Stimulated activated CD4-positive, alpha-beta T cell treated with anti-CD3 and anti-CD28 coated beads, TNF-alpha, amount 100 ng/mL, for 24 hours (primary cell): Measurements from ENCODE around the gene MRPS16.
"Not testable (repeated sequence)": the region's sequence is repeated elsewhere in the genome, so short reads cannot be mapped to it uniquely, and the experiment has no call there.

Source experiments
- DNase-seq, 3 experiments: peaks; one replicate each; pipeline ENCODE4 v3.0.0-alpha.2; 2020; ENCODE audit warnings: low read depth in 3 of 3

Gene MRPS16

DNA sequence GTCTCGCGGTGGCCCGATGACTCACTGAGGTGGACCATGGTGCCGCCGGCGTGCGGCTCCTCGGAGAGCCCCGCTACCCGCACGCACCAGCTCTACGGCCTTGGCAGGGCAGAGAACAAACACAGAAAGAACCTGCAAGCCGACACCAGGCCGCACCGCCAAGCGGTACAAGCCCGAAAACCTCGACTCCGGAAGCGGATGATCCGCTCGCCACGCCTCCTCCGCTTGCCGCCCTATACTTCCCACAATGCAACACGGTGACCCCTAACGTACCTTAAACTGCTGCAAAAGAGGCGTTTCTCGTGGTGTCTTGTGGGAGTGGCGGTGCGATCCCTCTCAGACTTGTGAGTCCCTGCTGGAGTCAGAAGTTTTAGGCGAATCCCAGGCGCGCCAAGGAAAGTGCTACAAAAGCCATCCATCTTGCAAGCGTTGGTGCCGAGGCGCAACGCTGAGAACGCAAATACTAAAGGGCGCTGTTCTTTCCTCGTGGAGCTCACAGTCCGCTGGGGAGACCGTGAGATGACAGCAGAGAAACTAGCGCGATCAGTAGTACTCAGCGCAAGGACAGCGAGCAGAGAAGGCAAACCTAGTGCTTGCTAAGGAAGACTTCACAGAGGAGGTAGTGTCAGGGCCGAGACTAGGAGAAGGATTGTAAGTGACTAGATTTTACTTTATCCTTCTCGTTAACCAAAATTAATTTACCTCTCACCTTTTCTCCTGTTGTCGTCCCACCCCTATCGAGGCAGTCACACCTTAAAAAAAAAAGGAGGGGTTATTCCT lies at the start of gene MRPS16:
MRPS16 (minus strand) TSS at position 200 of the 780 bp plus-strand sequence; CDS start at position 38, 162 bp downstream.
- DNase-seq, result peak; percentile 81 to 91 (median 91)

- no peak for DNase-seq
Measured at GRCh38 chr10:73296946-73297345, 44.5 kb upstream of the MRPS16 start.

DNA sequence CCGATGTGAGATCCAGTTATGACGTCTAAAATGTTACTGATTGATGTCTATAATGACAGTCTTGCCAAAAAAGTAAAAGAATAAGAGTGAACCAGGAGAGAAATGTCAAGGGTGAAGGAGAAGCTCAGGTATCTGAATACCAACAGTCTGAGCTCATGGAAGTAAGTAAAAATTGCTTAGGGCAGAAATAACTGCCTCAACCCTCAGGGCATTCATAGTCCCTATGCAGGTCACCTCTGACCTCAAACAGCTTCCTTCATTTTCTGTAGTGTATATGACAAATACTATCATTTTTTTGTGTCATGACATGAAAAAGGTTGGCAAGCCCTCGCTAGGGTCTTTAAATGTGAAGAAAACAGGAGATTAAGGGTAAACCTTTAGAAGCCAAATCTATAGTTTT lies 41.0 kb upstream of the MRPS16 start:
- DNase-seq, result no peak

DNA sequence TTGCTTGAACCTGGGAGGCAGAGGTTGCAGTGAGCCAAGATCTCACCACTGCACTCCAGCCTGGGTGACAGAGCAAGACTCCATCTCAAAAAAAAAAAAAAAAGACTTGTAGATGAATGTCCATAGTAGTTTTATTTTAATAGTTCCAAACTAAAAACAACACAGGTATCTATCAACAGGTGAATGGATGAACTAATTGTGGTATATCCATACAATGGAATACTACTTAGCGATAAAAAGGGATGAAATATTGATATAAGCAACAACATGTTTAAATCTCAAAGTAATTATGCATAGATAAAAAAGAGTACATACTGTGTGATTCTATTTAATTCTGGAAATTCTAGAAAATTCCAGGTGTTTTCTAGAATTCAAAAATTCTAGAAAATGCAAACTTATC lies 37.5 kb upstream of the MRPS16 start:
- DNase-seq, result no peak

GRCh38 chr10:73287441-73287840 lies 35.0 kb upstream of the MRPS16 start:
- no peak for DNase-seq

DNA sequence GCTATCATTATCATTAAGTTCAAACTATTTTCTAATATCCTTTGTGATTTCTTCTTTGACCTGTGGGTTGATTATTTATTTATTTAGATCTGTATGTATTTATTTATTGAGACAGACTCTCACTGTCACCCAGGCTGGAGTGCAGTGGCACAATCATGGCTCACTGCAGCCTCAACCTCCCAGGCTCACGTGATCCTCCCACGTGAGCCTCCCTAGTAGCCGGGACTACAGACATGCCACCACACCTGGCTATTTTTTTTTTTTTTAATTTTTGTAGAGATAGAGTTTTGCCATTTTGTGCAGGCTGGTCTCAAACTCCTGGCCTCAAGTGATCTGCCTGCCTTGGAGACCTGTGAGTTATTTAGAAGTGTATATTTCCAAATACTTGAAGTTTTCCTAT lies 28.7 kb upstream of the MRPS16 start:
- no peak for DNase-seq

- DNase-seq, result no peak
Measured at GRCh38 chr10:73264423-73264822, 12.0 kb upstream of the MRPS16 start.

DNA sequence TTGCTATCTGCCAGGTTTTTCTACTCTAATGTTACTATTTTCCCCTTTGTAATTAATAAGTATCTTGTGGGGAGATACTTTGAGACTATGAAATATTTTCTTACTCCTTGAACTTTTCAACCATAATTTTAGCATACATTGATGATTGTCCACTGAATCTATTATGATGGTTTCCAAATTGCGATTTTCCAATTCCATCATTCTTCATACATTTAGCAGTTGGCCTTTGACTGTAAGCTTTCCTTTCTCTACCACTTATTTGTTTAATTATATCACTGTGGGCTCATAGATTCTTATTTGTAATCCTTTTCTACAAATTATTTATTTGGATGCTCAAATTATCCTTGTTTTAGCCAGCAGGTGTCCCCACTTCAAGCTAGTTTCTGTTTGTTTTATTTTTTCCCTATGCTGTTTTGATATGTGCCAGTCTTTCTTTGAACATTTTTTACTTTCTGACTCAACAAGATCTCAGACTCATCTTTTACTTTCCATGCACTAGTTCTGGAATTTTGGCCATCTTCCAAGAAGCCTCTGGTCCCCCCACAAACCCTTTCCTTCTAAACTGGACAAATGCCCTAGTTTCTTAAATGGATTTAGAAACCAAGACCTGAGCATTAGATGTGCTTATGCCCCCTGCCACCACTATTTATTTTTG lies 11.4 kb upstream of the MRPS16 start:
- DNase-seq, result no peak

- DNase-seq, result no peak
Measured at GRCh38 chr10:73262880-73263555, 10.6 kb upstream of the MRPS16 start.

DNA sequence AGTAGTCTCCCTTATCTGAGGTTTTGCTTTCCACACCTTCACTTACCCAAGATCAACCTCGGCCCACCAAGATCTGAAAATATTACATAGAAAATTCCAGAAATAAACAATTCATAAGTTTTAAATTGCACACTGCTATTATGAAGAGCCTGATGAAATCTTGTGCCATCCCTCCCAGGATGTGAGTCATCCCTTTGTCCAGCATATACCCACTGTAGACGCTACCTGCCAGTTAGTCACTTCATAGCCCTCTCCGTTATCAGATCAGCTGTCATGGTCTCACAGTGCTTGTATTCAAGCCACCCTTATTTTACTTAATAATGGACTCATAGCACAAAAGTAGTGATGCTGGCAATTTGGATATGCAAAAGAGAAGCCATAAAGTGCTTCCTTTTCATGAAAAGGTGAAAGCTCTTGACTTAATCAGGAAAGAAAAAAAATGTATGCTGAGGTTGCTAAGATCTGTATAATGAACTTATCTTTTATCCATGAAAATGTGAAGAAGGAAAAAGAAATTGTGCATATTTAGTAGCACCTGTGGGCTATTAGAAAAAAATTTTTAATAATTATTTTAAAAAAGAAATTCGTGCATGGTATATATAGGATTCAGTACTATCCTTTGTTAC lies 9.8 kb upstream of the MRPS16 start:
- no peak for DNase-seq

DNA sequence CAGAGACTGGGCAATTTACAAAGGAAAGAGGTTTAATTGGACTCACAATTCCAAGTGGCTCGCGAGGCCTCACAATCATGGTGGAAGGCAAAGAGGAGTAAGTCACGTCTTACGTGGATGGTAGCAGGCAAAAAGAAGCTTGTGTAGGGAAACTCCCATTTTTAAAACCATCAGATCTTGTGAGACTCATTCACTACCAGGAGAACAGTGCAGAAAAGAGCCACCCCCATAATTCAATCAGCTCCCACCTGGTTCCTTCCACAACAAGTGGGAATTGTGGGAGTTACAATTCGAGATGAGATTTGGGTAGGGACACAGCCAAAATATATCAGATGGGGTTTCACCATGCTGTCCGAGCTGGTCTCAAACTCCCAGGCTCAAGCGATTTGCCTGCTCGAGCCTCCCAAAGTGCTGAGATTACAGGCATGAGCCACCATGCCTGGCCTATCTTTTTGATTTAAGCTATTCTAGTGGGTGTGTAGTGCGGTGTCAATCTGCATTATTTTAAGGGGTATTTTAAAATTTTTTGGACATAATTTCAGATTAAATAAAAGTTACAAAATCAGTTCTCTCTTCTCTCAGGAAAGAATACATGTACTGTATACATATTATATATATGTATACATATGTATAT lies 9.0 kb upstream of the MRPS16 start:
- no peak for DNase-seq

DNA sequence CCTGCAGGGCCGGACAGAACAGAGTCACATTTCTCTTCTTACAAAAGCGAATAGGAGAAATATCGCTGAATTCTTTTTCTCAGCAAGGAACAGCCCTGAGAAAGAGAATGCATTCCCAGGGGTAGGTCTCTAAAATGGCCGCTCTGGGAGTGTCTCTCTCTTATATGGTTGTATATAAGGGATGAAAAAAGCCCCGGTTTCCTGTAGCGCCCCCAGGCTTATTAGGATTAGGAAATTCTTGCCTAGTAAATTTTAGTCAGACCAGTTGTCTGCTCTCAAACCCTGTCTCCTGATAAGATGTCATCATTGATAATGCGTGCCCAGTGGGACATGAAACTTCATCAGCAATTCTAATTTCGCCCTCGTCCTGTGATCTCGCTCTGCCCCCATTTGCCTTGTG lies 6.2 kb upstream of the MRPS16 start:
- not testable (repeated sequence) for DNase-seq

GRCh38 chr10:73253225-73253555 lies 746 bp upstream of the MRPS16 start:
- DNase-seq, result no peak

DNA sequence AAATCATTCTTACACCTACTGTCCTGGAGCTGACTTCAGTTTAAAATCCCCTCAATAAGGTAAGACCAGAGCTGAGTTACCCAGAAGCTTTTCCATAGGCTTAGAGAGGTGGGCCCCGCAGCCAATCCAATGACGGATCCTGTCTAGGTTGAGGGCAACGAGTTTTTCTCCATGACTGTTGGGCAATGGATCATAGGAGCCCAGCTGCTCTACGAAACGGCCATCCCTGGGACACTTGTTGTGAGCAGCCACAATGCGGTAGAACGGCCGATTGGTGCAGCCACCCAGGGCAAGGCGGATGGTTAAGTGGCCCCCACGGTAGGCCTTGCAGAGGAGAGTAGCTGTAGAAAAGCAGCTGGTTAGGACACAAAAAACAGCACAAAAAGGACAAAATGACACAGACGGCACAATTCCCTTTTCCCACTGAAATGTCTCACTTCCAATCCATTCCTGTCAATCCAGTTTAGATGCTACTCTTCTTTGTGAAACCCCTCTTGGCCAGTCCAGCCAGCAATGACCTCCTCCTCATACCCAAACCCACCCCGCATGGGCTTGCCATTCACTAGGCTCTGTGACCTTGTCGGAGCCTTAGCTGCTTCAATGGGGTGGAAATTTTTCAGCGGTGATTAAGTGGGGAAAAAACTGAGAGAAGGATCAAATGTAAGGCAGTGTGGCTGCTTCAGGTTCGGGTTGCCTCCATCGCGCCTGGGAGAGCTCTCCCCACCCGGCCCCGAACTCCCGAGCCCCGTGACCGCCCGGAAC lies 580 bp downstream of the MRPS16 start:
- no peak for DNase-seq

- no peak for DNase-seq
Measured at GRCh38 chr10:73248259-73248724, 4.2 kb downstream of the MRPS16 start.

DNA sequence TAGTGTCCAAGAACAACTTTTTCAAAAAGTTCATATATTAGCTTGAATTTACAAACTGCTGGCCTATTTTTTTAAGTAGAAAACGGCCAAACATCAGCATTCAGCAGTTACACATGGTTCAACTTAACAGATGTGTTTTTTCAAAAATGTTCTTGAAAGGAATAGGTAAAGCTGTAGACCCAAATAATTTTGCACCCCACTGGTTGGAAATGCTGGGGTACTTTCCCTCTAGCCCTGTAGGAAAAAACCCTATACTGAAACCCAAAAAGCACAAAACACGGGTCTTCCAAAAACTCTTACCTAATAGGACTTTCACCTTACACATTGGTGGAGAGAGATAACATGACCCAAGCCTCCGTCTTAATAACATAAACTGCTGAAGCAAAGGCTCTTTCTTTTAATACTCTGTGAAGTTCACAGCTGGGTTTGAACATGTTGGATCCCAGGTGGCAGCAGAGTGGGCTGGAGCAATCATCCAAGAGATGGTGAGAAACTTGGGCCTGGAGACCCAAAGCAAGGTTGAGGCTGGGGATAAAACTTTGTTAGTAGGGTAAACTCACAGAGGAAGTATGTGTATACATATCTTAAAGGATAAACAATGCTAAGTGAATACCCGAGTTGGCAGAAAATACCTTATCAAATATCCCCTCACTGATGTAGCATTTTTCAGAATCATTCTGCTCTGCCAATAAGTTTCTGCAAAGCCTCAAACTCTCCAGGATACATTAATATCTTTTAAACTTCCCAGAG lies 4.8 kb downstream of the MRPS16 start:
- no peak for DNase-seq

DNA sequence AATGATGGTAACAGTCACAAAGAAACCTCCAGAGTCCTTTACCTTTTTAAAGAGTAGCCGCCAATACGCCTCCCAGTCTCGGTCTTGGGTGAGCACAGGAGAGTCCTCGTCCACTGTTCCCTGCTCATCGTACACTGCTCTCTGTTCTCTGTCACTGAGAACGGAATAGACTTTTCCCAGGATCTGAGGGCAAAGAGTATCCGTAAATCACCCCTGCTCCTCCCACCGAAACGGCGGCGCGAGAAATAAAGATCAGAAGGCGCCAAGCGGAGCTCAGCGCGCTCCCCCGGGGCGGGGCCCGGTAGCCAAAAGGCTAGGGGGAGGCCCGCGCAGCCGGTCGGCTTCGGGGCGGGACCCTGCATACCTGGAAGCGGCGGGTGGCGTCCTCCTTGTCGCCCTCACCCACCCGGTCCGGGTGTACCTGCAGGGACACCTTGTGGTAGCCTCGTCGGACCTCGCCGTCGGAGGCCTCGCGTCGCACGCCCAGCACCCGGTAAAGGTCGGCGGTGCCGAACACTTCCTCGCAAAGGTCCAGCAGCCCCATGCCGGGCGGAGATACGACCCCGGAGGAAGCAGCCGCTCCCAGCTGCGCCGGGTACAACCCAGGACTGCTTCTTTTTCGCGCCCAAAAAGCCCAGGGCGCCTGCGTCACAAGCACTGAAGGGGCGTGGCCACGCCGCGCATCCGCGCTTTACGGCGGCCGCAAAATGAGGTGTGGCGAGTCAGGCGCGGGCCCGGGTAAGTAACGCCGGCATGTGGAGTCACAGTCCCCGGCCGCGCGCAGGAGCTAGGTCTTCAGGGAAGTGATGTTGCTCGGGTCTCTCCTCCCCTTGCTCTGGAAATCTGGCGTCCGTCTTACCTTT lies 5.6 kb downstream of the MRPS16 start, which contains the start of gene DNAJC9:
DNAJC9 (minus strand) TSS at position 610 of the 863 bp plus-strand sequence; CDS start at position 544, 66 bp downstream.
- DNase-seq, result peak; percentile 97 to 98 (median 97)

GRCh38 chr10:73246322-73246645 lies 6.2 kb downstream of the MRPS16 start:
- no peak for DNase-seq

DNA sequence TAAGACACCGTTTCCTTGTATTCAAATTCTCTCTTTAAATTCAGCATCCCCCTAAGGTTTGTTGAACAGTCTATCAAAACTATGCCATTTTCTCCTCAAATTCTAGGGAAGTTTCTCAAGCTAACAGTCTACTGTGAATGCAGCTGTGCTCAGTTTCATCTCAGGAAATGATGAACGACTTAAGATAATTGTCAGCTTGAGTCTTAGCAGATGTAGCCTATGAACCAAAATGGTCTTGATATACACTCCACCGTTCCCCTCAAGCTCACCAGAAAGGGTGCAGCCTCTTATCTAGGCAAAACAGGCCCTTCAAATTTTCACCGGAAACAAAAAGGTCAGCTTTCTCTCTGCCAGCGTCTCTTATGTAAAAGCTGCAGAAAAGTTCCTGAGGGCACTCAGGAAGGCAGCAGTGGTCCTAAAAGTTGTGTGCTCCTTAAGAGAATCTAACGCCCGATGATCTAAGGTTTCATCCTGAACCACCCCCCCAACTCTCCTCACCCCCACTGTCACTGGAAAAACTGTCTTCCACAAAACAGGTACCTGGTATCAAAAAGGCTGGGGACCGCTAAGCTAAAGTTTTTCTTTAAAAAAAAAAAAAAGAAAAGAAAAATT lies 7.5 kb downstream of the MRPS16 start:
- no peak for DNase-seq
